ENCODE measurements around the gene ADAM22.

ADAM22 gene

DNA sequence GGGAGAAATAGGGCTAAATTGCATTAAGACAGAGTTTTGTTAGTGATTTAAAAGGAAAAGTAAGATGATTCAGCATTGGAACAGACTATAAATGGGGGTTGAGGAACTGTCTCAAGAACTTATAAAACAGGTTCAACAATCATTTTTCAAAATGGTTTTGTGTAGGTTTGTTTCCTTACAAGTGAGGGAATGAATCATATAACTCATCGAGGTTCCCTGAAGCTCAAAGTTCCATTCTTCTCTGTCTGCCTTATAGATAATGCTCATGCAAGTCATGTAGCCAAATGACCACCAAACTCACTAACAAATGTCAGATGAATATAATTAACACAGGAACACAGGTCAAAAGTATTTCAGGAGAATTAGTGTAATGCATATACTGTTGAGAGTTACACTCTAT is 27.7 kb downstream of the ADAM22 start:
- DNase-seq (ENCODE audit: low spot score), result no peak

DNA sequence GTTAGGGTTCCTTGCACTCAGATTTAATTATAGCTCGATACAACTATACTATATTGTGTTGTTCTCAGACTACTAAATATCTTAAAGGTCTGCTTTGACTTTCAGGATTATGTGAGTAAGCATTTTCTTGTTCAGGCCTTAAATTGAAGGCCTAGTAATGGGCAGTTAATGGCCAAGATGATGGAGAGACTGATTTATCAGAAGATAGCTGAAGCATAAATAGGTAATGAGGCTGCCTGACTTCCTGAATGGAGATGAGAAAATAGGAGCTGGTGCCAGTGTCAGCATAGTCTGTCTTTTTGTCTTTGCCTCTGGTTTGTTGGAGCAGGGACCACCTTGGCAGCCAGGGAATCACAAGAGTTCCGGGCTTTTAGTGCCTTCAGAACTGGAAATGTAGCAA is 32.2 kb downstream of the ADAM22 start:
- DNase-seq (ENCODE audit: low spot score), result no peak

DNA sequence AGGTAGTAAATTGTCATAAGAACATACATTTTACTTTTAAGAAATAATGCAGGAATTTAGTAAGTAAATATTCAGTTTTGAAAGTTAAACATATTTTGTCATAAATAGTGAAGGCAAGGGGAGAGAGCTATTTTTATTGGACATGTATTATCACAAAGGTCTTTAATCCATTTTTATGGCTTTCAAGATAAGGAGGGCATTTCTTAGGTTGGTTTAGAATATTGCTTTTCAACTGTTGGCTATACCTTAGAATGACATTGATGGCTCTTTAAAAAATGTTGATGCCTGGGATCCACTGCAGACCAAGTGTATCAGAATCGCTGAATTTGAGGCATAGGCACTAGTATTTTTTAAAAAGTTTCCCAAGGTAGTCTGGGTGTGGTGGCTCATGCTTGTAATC is 34.0 kb downstream of the ADAM22 start:
- no peak for DNase-seq (ENCODE audit: low spot score)

DNA sequence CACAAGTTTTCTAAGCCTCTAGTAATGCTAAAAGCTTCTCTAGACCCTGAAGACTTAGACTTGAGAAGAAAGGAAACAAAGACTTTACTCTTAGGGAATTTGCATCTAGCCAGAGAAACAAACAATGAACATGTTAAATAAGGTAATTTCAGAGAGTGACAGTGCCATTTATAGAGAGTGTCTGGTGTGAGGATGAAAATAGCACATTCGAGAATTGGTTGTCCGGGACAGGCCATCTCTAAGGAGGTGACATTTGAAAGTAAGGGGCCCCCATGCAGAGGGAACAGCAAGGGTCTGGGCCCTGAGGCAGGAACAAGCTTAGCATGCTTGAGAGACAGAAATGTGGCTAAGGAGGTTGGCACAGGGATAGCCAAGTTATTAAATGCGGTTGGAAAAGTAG is 48.1 kb downstream of the ADAM22 start:
- no peak for DNase-seq (ENCODE audit: low spot score)

DNA sequence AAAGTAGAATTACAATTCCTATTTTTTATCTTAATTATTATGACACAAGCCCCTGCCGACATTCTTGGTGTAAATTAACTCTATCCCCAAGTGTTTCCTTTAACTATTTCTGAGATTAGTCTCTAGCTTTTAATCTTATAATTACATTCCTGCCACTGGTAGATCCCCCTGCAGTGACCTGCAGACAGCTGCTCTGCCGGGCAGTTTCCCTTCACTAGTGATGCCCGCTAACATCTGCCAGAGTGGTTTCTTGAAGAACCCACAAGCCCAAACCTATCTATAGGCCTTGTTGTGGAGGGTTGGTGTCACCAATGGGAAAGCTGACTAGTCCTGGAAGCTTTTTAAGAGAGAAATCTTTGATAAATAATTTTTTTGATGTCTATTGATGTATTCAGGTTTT is 50.0 kb downstream of the ADAM22 start:
- DNase-seq (ENCODE audit: low spot score), result no peak

DNA sequence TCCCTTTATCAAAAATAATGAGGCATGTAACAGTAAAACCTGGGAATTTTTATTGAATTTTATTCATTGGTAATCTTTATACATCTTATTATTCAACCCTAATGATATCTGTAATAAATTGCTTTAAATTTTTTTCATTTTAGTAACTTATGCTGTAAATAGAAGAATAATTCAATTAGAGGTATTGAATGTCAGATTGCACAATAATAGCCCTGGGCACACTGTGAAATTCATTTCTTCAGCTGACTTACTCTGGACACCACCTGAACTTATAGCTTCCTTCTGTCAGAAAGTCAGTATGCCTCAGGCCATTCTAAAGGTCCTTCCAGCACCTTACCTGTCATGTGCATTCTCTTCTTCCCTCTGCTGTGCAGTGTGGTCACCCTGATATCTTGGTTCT is 59.2 kb downstream of the ADAM22 start:
- DNase-seq (ENCODE audit: low spot score), result no peak

DNA sequence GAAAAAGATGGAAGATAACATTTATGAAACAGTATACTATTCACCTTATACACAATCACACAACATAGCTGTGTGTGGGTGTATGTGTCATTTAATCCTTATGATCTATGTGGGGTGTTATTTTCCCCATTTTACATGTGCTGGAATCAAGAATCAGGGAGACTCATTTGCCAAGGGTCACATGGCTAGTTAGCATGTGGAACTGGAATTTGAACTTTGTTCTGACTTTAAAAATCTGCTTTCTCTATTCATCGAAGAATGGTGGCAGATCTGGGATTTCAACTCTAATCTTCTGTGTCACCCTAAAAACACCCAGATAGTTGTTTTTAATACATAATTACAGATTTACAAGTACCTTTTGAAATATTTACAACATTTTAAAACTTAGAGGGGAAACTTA is 65.2 kb downstream of the ADAM22 start:
- DNase-seq (ENCODE audit: low spot score), result no peak

DNA sequence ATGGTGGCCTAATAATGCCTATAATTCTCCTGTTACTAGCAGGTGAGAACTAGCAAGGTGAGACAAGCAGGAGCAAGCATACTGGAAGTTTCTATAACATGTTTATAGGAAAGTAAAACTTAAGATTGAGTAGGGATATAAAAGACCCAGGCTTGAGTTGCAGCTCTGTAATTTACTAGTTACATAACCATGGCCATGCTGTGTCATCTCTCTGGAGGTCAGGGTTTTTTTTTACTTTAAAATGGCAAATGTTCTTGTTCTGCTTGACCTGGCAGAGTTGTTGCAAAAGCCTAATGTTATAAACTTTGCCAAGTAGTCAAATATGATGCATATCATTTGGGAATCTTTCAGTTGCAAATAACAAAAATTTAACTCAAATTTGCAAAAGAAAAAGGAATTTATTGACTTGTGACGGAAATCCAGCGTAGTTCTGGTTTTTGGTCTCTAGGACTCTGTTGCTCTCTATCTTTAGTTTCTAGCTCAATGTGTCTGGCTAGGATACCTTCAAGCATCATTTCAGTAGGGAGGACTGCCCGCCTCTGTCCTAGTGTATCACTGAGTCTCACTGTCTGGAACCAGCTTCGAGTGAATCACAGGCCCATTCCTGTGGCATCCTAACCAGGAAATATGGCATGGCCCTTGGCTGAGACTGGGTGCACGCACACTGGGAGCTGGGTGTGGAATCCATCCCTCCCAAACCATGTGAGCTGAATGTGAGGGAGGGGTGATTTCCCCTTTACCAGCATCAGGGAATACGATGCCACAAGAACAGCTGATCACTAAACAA is 67.9 kb downstream of the ADAM22 start:
- DNase-seq (ENCODE audit: low spot score), result no peak

DNA sequence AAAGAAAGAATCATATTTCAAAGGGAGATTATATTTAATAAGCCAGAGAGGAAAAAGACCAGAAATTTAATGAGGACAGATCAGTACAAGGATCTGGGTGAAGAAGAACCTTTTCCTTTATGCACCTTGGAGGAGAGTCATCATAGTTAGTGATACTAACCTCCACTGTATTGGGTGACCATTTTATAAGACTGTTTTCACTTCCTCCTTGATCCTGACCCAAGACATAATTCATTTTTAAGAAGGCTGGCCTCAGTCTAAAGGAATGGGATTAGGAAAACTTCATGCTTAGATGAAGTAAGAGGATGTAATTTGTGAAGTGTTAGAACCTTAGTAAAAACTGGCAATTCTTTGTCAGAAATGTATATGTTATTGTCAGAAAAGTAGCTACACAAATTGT is 68.6 kb downstream of the ADAM22 start:
- no peak for DNase-seq (ENCODE audit: low spot score)

DNA sequence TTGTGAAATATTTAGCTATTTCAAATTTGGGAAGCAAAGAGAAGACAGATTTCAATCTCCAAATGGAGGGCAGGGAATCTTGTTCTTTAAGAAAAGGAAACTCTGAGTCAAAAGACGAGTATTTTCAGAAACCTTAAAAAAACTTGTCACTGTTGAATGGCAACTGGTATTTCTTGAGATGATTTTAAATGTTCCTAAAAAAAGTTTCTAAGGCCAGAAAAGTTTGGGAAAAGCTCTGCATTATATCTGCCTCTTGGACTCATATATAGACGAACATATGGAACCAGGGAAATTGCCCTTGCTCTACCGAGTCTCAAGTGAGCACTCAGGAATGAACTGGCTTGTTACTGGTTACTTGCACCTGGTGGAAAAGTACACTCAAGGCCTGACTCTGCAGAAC is 69.5 kb downstream of the ADAM22 start:
- DNase-seq (ENCODE audit: low spot score), result no peak

DNA sequence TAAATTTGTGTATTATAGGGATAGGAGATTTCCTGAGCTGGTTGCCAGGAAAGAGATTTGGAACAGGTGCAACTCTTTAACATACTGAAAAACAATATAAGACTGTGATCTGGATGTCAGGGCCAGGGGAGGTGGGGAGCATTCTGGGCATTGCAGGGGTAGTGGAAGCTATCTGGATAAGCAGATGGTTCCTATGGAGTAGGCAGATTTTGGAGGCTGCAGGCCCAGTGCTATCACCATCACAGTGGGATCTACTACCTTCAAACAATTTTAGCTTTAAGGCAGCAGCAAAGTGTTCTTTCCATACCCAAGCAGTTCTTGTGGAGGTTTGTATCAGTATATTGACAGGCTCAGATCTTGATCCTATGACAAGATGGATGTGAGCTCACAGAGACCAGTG is 71.1 kb downstream of the ADAM22 start:
- DNase-seq (ENCODE audit: low spot score), result no peak

DNA sequence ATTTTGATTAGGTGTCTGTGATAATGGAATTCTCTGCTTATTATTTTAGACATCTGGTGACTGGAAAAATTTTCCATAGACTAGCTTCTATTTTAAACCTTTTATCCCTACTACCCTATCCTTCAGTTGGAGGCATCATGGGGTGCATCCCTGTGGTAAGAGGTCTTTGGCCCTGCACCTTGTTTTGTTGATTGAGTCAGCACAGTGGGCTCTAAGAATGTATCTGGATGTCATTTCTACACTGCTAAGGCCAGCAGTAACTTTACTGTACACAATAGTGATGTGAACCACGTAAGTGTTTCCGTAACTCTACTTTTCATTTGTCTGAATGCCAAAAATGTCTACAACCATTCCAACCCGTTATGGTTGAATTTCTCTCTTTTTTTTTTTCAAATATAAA is 75.6 kb downstream of the ADAM22 start:
- DNase-seq (ENCODE audit: low spot score), result no peak

DNA sequence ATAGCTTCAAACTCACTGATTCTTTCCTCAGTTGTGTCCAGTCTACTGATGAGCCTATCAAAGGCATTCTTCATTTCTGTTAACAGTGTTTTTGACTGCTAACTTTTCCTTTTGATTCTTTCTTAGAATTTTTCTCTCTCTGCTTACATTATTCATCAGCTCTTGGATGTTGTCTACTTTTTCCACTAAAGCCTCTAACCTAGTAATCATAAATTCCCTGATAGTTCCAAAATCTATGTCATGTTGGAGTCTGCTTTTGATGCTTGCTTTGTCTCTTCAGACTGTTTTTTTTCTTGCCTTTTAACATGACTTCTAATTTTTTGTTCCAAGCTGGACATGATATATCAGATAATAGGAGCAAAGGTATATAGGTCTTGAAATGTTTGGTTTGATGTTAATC is 78.0 kb downstream of the ADAM22 start:
- no peak for DNase-seq (ENCODE audit: low spot score)

DNA sequence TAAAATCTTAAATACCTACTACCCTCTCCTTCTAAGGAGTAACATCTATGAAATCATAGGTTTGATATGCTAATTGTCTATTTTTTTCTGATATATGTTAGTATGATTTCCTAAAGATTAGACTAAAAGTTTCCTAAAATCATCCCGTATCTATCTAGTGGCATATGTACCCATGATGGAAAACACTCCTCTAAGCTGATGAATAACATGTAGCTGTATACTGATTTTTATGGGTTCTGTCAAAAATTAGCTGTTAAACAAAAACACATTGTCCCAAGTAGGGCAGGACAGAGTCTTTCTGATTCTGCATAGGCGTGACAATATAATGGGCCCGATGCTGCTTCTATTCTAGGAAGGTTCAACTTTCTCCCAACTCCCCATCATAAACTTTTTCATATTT is 79.9 kb downstream of the ADAM22 start:
- no peak for DNase-seq (ENCODE audit: low spot score)

DNA sequence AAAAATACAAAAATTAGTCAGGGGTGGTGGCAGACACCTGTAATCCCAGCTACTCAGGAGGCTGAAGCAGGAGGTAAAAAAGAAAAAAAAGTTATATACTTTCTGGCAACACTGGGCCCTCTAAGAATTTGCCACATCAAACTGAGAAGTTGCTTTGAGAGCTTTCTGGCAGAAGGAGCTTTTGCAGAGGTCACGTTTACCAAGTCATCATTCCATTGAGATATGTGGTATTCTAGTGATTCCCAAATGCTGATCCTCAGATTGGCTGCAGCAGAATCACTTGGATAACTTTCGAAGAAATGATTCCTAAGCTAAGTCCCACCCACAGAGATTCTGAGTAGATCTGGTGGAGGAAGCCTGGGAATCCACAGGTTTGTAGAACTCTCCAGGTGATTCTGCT is 80.5 kb downstream of the ADAM22 start:
- DNase-seq (ENCODE audit: low spot score), result no peak

DNA sequence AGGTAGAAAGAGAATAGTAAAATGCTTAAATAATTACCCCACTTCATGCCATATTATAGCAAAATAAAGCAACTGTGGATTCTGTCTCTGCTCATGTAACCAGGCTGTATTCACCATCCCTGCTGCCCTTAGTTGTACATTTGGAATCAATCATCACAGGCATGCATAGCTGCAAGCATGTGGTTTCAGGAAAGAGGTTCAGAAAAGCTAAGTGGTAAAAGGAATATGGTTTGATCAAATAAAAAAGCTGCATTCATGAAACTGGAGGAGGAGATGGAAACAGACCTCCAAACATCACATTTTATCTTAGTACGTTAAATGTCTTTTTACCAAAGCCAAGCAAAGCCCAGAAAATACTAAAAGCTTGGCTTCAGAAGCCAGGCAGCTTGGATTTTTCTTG is 81.3 kb downstream of the ADAM22 start:
- DNase-seq (ENCODE audit: low spot score), result no peak

DNA sequence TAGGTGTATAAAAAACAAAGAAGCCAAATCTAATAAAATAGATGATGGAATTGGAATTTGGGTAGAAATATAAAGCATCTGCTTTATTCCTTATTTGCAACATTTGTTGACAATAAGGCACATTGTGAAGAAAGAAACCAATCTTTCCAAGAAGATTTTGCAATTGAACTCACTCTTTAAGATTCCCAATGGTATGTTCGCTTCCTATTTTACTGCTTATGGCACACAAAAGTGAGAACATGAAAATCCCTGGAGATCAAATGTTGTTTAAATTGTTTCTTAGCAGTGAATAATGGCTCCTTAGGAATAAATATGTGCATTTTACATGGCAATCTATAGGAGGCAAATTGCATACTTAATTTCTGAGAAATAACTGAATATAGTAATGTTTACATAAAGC is 84.5 kb downstream of the ADAM22 start:
- no peak for DNase-seq (ENCODE audit: low spot score)

DNA sequence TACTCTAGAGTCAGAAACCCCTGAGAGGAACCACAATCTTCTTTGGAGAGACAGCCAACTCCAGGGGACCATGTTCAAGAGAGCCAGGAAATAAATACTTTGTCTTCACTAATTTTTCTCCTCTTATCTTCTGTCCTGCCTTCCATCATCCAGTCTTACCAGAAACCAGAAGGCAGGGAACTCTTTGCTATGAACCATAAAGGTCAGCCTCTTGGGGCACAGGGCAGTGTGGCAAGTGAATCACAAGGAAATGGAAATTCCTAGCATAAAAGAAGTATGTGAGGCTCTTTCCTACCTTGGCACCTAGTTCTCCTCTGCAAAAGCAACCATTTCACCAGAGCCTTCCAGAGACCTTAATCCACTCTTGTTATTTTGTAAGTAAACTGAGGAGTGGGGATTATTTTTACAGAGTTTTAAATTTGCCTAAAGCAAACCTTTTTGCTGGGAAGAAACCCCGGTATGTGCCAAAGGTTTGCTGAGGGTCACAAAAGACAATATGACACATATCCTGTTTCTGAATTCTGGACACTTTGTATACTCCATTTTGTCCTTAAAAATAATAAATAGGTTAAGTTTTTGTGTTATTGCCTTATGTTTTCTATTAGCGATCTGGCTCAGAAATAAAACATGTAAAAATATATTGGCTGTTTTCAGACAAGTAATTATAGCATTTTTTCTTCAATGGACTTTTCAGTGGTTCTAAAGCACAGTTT is 87.1 kb downstream of the ADAM22 start:
- peak; percentile 44 for DNase-seq (ENCODE audit: low spot score)

DNA sequence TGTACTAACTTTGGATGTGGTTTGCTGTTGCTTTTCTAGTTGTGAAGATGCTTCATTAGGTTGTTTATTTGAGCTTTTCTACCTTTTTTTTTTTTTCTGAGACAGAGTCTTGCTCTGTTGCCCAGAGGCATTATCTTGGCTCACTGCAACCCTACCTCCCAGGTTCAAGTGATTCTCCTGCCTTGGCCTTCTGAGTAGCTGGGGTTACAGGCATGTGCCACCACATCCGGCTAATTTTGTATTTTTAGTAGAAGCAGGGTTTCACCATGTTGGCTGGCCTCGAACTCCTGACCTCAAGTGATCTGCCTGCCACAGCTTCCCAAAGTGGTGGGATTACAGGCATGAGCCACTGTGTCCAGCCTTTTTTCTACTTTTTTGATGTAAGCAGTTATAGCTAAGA is 93.7 kb downstream of the ADAM22 start:
- DNase-seq (ENCODE audit: low spot score), result no peak

DNA sequence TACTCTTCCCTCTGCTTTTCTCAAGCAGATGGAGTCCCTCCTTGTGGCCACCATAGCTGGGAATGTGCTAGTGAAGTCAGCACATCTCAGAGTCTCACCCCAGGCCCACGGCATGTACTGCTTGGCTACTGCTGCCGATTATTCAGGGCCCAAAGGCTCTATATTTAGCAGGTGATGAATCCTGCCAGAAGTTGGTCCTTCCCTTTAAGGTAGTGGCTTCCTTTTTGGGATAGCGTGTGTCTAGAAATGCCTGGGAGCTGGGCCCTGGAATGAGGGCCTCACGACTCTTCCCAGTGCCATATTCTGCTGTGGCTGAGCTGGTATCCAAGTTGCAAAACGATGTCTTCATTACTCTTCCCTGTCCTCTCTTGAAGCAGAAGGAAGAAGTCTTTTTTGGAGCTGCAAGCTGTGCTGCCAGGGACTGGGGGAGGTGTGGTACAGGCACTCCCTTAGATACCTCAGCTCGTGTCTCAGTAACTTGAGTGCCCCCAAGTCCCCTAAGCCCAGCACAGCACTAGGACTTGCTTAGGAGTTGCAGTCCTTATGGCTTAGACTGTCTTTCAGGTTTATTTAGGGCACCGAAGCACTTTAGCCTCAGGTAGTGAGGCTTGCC is 100.1 kb downstream of the ADAM22 start:
- no peak for DNase-seq (ENCODE audit: low spot score)

DNA sequence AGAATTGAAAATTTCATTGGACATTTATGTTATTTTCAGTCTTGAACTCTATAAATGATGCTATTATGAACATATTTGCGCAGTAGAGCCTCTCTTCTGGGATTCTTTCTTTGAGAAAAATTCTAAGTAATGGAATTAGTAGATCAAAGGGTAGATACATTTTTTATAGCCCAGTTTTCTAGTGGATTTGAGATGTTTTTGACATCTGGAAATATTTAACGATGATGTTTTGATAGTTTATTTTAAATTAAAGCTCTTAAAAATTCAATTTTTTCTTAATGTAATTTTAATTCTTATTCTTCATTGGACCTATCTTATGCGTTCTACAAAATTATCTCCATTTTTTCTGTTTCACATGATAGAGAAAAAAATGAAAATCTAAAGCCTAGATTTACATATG is 103.0 kb downstream of the ADAM22 start:
- no peak for DNase-seq (ENCODE audit: low spot score)

DNA sequence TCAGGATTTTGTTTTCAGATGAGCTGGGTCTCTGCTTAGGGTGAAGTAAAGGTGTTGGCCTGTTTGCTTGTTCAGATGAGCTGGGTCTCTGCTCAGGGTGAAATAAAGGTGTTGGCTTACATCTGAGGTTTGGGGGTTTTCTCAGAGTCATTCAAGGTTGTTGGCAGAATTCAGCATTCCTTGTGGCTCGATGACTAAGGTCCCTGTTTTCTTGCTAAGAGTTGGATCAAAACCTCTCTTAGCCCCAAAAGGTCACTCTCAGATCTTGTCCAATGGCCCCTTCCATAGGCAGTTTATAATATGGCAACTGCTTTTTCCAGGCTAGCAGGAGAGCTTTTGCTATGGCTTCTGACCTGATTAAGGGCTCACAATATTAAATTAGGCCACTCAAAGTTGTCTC is 106.6 kb downstream of the ADAM22 start:
- DNase-seq (ENCODE audit: low spot score), result no peak

DNA sequence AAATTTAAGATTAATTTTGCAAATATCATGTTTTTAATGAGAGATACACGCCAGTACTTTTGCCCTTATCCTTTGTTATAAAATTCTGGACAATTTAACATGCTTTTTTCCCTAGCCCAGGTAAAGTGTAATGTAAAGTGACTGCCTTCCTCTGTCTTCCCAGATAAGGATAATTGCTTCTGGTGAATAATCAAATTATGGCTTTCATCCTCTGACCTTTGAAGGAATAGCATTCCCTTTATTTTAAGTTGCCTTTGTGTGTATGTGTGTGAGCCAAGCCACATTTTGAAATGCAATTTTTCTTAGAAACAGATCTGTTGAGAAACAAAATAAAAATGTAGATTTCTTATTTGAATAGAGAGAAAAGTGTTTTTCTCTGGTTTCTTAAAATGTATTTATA is 107.5 kb downstream of the ADAM22 start:
- DNase-seq (ENCODE audit: low spot score), result no peak

DNA sequence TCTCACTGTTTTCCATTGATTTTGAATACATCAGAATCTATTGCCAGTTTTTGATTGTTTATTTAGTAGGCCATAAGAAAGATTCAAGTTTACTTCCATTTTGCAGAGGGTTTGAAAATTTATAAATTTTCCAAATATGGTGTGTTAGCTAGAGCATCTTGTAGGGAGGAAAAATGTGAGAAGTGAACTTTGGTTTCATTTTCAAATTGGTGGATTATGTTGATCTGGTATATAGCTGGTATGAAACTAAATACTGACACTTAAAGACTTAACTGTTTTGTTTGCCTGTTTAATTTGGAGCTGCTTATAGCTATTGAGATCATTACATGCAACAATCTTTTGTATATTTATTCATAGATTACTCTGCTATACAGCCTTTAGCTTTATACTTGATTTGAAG is 108.1 kb downstream of the ADAM22 start:
- DNase-seq (ENCODE audit: low spot score), result no peak

Data from kidney capillary endothelial cell (primary cell).